Gastrocnemius medialis (tissue), 4 donors: ENCODE results near the gene CLASP1.

ENCODE experiments used
- POLR2A ChIP-seq, 2 donors: fragments of 450-650 bp; IDR thresholded peaks; one replicate each; pipeline ENCODE4 v1.6.1; 2017; ENCODE audit warnings: antibody characterized with exemption in 2 of 2, mild to moderate bottlenecking in 2 of 2, moderate library complexity in 2 of 2
- TF ChIP-seq, protein P1 (sequence below), 5 experiments: fragments of 450-650 bp in 3 of 5; fragments of 200-600 bp in 2 of 5; sonication (generic) in 2 of 5; IDR thresholded peaks in 4 of 5; conservative IDR thresholded peaks in 1 of 5; 1 replicate in 4 of 5; 2 replicates in 1 of 5; pipeline ENCODE4 v1.5.1; 2016 to 2019; ENCODE audit warnings: antibody characterized with exemption in 5 of 5, mild to moderate bottlenecking in 3 of 5, moderate library complexity in 3 of 5

GRCh38 chr2:121485039-121485438 lies 164.2 kb downstream of the CLASP1 start:
- no peak for TF ChIP-seq POLR2A (IDR thresholded peaks at IDR 0.05)
- TF ChIP-seq, protein P1, sequence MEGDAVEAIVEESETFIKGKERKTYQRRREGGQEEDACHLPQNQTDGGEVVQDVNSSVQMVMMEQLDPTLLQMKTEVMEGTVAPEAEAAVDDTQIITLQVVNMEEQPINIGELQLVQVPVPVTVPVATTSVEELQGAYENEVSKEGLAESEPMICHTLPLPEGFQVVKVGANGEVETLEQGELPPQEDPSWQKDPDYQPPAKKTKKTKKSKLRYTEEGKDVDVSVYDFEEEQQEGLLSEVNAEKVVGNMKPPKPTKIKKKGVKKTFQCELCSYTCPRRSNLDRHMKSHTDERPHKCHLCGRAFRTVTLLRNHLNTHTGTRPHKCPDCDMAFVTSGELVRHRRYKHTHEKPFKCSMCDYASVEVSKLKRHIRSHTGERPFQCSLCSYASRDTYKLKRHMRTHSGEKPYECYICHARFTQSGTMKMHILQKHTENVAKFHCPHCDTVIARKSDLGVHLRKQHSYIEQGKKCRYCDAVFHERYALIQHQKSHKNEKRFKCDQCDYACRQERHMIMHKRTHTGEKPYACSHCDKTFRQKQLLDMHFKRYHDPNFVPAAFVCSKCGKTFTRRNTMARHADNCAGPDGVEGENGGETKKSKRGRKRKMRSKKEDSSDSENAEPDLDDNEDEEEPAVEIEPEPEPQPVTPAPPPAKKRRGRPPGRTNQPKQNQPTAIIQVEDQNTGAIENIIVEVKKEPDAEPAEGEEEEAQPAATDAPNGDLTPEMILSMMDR (IDR thresholded peaks at IDR 0.05 in 4 of 5, conservative IDR thresholded peaks at IDR 0.05 in 1 of 5) = no peak
